HCT116 (cell line): ENCODE measurements around the gene SP110. TPM values are rescaled to one million over a fixed set of nuclear protein-coding genes. Genes with fewer than 3 reads are reported as not detected.

Source experiments
- ATAC-seq: fragments of 200-7000 bp; cut with Tn5 transposase; 2 replicates; pipeline ENCODE4 v1.9.1; 2020; ENCODE audit warnings: mild to moderate bottlenecking, moderate library complexity
- BruUV-seq: library from RNA; stranded (reverse); fragments of 400-500 nt; replicated peaks from 2 replicates; lab custom pipeline; 2021; lab: Mats Ljungman, UMichigan
- CTCF ChIA-PET: fragments of 300-600 bp; sonication (Branson Sonifier 250); formaldehyde crosslinking; loops from one replicate; lab custom pipeline; 2021; ENCODE audit warnings: antibody characterized with exemption; lab: Charles Lee
- POLR2A ChIA-PET: fragments of 300-600, 350-600 bp; sonication (Branson Sonifier 250); formaldehyde crosslinking; loops from one replicate; lab custom pipeline; 2021; ENCODE audit warnings: antibody characterized with exemption; lab: Charles Lee
- RAD21 ChIA-PET, 2 experiments: fragments of 300-600 bp; sonication (Branson Sonifier 250); formaldehyde crosslinking; loops; one replicate each; lab custom pipeline; 2023; ENCODE audit warnings: low total read pairs in 2 of 2; ENCODE audit not compliant: uncharacterized antibody in 2 of 2, unreplicated experiment in 2 of 2, low non-redundant PET in 1 of 2; lab: Charles Lee
- DNase-seq: peaks from one replicate; pipeline ENCODE4 v3.0.0-alpha.2; 2010; ENCODE audit warnings: low read depth, low spot score
- H2AFZ ChIP-seq: fragments of 200-600 bp; shearing (Covaris generic), sonication (generic); 2 replicates; pipeline ENCODE4 v1.6.1; 2017; ENCODE audit warnings: low read depth, mixed run types, mixed read lengths, antibody characterized with exemption, low read length; ENCODE audit not compliant: poor library complexity, severe bottlenecking
- H3K27ac ChIP-seq: 2 replicates; pipeline ENCODE4 v1.5.1; 2012; ENCODE audit warnings: low read depth, low read length
- H3K27me3 ChIP-seq: fragments of 200-600 bp; sonication (generic); 2 replicates; pipeline ENCODE4 v1.6.1; 2016; ENCODE audit warnings: mixed run types, low read length, mixed read lengths; ENCODE audit not compliant: insufficient read depth
- H3K36me3 ChIP-seq, 2 experiments: fragments of 200-500 bp in 1 of 2; fragments of 200-600 bp in 1 of 2; sonication (Bioruptor generic) in 1 of 2; sonication (generic) in 1 of 2; 2 replicates each; pipeline versions ENCODE4 v1.5.1 to v1.6.1; 2014 to 2016; ENCODE audit warnings: low read length in 2 of 2, inconsistent platforms in 1 of 2, mixed read lengths in 1 of 2, mixed run types in 1 of 2; ENCODE audit not compliant: insufficient read depth in 2 of 2, control insufficient read depth in 1 of 2
- H3K4me1 ChIP-seq, 2 experiments: fragments of 200-600 bp in 1 of 2; sonication (generic) in 1 of 2; 2 replicates each; pipeline versions ENCODE4 v1.5.1 to v1.6.1; 2012 to 2017; ENCODE audit warnings: low read length in 2 of 2, inconsistent platforms in 1 of 2, mild to moderate bottlenecking in 1 of 2, mixed read lengths in 1 of 2, mixed run types in 1 of 2, moderate library complexity in 1 of 2; ENCODE audit not compliant: insufficient read depth in 2 of 2, control insufficient read depth in 1 of 2
- H3K4me2 ChIP-seq: fragments of 200-600 bp; sonication (generic); 2 replicates; pipeline ENCODE4 v1.6.1; 2017; ENCODE audit warnings: mixed run types, low read length, mixed read lengths
- H3K4me3 ChIP-seq, 2 experiments: fragments of 200-600 bp in 1 of 2; sonication (generic) in 1 of 2; replicated peaks in 1 of 2; 2 replicates each; pipeline ENCODE4 v1.5.1; 2011 to 2016; ENCODE audit warnings: low read length in 2 of 2, control low read depth in 1 of 2, low read depth in 1 of 2, mild to moderate bottlenecking in 1 of 2, mixed read lengths in 1 of 2, mixed run types in 1 of 2
- H3K79me2 ChIP-seq: fragments of 200-600 bp; sonication (generic); 2 replicates; pipeline ENCODE4 v1.6.1; 2017; ENCODE audit warnings: mild to moderate bottlenecking, mixed run types, low read length, moderate library complexity, mixed read lengths; ENCODE audit not compliant: insufficient read depth
- H3K9ac ChIP-seq: fragments of 200-600 bp; sonication (generic); 2 replicates; pipeline ENCODE4 v1.6.1; 2016; ENCODE audit warnings: low read length, mixed read lengths
- H3K9me2 ChIP-seq: fragments of 200-600 bp; sonication (generic), shearing (Covaris generic); 2 replicates; pipeline ENCODE4 v1.6.1; 2017; ENCODE audit warnings: mixed run types, mild to moderate bottlenecking, moderate library complexity; ENCODE audit not compliant: insufficient read depth
- H3K9me3 ChIP-seq, 2 experiments: fragments of 200-500 bp in 1 of 2; fragments of 200-600 bp in 1 of 2; sonication (Bioruptor generic) in 1 of 2; sonication (generic) in 1 of 2; 2 replicates each; pipeline ENCODE4 v1.6.1; 2014 to 2017; ENCODE audit warnings: low read length in 2 of 2, mixed read lengths in 2 of 2, inconsistent platforms in 1 of 2, low read depth in 1 of 2, mild to moderate bottlenecking in 1 of 2, mixed run types in 1 of 2, moderate library complexity in 1 of 2; ENCODE audit not compliant: control insufficient read depth in 1 of 2, insufficient read depth in 1 of 2
- H4K20me1 ChIP-seq: fragments of 200-600 bp; sonication (generic), shearing (Covaris generic); 2 replicates; pipeline ENCODE4 v1.6.1; 2017; ENCODE audit warnings: mixed run types, mild to moderate bottlenecking, moderate library complexity; ENCODE audit not compliant: insufficient read depth
- CBX3 ChIP-seq: IDR thresholded peaks from 2 replicates; pipeline ENCODE4 v1.6.1; 2012; ENCODE audit warnings: low read depth
- ELF1 ChIP-seq: IDR thresholded peaks from 2 replicates; pipeline ENCODE4 v1.6.1; 2012; ENCODE audit warnings: low read depth, borderline replicate concordance
- EZH2 ChIP-seq: fragments of 200-600 bp; sonication (generic); IDR thresholded peaks from 2 replicates; pipeline ENCODE4 v1.6.1; 2017; ENCODE audit warnings: antibody characterized with exemption, mixed run types
- EZH2phosphoT487 ChIP-seq: fragments of 200-600 bp; IDR thresholded peaks from 2 replicates; pipeline ENCODE4 v1.6.1; 2018; ENCODE audit warnings: antibody characterized with exemption, borderline replicate concordance
- POLR2A ChIP-seq: IDR thresholded peaks from 2 replicates; pipeline ENCODE4 v1.7.0; 2011; ENCODE audit warnings: borderline replicate concordance; ENCODE audit not compliant: insufficient read depth, insufficient read length; ENCODE audit errors: extremely low read depth
- POLR2AphosphoS5 ChIP-seq: IDR thresholded peaks from 2 replicates; pipeline ENCODE4 v1.6.1; 2011; ENCODE audit warnings: mild to moderate bottlenecking, low read depth, low read length, moderate library complexity
- SIN3A ChIP-seq: IDR thresholded peaks from 2 replicates; pipeline ENCODE4 v1.6.1; 2012; ENCODE audit warnings: low read depth
- SRF ChIP-seq: IDR thresholded peaks from 2 replicates; pipeline ENCODE4 v1.6.1; 2012; ENCODE audit warnings: low read depth
- TCF7L2 ChIP-seq: IDR thresholded peaks from 2 replicates; pipeline ENCODE4 v1.7.0; 2011; ENCODE audit warnings: borderline replicate concordance, inconsistent platforms; ENCODE audit not compliant: insufficient read depth, insufficient read length; ENCODE audit errors: extremely low read depth
- ZFX ChIP-seq: fragments of 450-650 bp; IDR thresholded peaks from 2 replicates; pipeline ENCODE4 v1.6.1; 2017
- ZNF274 ChIP-seq: fragments of 200-500 bp; sonication (Bioruptor generic); IDR thresholded peaks from 2 replicates; pipeline ENCODE4 v1.6.1; 2014; ENCODE audit warnings: mild to moderate bottlenecking, low read depth, low read length, inconsistent platforms
- intact Hi-C: fragments of 100-400 bp; cut with micrococcal nuclease; formaldehyde crosslinking; loops from 2 replicates; pipeline ENCODE4 v1.10.0; 2022
- total RNA-seq: library from RNA; stranded (reverse); gene quantifications from one replicate; pipeline ENCODE4 v1.2.1, GENCODE V29; 2021; ENCODE audit not compliant: unreplicated experiment
- TF ChIP-seq, protein P1 (sequence below), 3 experiments: fragments of 200-600 bp in 1 of 3; sonication (generic) in 1 of 3; IDR thresholded peaks in 2 of 3; conservative IDR thresholded peaks in 1 of 3; 2 replicates each; pipeline ENCODE4 v1.5.1; 2012 to 2017; ENCODE audit warnings: low read depth in 2 of 3, low read length in 2 of 3, antibody characterized with exemption in 1 of 3, borderline replicate concordance in 1 of 3, control low read depth in 1 of 3, mild to moderate bottlenecking in 1 of 3, mixed read lengths in 1 of 3, mixed run types in 1 of 3, moderate library complexity in 1 of 3; ENCODE audit not compliant: insufficient read depth in 1 of 3
- TF ChIP-seq, protein P2 (sequence below): IDR thresholded peaks from 2 replicates; pipeline ENCODE4 v1.6.1; 2011; ENCODE audit warnings: mild to moderate bottlenecking, low read length, moderate library complexity; ENCODE audit not compliant: insufficient replicate concordance; ENCODE audit errors: extremely low read depth

SP110 gene
- total RNA-seq, 1 experiment from 2014 or later = 8.5 TPM

DNA sequence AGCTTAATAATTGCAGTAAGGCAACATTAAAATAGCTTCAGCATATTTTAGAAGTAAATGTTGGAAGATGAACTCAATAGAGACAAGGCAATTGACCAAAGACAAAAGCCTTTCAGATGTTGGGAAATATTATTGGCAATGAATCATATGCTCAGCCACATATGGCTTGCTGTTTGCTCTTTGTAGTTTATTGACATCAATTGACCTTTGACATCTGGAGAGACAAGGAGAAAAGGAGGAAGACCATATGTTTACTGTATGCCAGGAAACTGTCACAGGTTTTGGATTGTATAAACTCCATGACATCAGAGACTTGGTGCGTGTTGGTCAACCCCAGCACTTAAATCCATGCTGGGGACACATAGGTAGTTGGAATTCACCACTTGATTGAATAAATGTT lies 90.4 kb downstream of the SP110 start:
- H3K36me3 ChIP-seq = no peaks in the 10 kb centered on the region
- intact Hi-C loops = no loop called here
- no TSS peak for BruUV-seq
- H3K4me1 ChIP-seq = peaks cover 10 to 20% of the 10 kb centered on the region in 2 experiments
- POLR2A ChIA-PET = no interaction called here
- no peaks in the 10 kb centered on the region for H3K9me3 ChIP-seq
- no peak overlapping the region for H3K27ac ChIP-seq
- H4K20me1 ChIP-seq = no peaks in the 10 kb centered on the region
- H3K79me2 ChIP-seq = no peaks in the 10 kb centered on the region
- ATAC-seq = no peak
- no peak overlapping the region for H3K9ac ChIP-seq
- CTCF ChIA-PET = interaction anchor here (0.7 kb wide), 1 partner anchor 31 kb away, joined by 4 read pairs; no protein-coding TSS in a partner anchor
- no peaks in the 10 kb centered on the region for H3K27me3 ChIP-seq
- H2AFZ ChIP-seq = no peak overlapping the region
- DNase-seq = no peak
- H3K9me2 ChIP-seq = no peaks in the 10 kb centered on the region
- RAD21 ChIA-PET = no interaction called here
- no peak overlapping the region for H3K4me3 ChIP-seq
- TF ChIP-seq TCF7L2 = no peak
- no peak for TF ChIP-seq EZH2phosphoT487
- no peak for TF ChIP-seq POLR2A
- no peak for TF ChIP-seq EZH2
- TF ChIP-seq ELF1 = no peak
- no peak for TF ChIP-seq SRF
- TF ChIP-seq, protein P1, sequence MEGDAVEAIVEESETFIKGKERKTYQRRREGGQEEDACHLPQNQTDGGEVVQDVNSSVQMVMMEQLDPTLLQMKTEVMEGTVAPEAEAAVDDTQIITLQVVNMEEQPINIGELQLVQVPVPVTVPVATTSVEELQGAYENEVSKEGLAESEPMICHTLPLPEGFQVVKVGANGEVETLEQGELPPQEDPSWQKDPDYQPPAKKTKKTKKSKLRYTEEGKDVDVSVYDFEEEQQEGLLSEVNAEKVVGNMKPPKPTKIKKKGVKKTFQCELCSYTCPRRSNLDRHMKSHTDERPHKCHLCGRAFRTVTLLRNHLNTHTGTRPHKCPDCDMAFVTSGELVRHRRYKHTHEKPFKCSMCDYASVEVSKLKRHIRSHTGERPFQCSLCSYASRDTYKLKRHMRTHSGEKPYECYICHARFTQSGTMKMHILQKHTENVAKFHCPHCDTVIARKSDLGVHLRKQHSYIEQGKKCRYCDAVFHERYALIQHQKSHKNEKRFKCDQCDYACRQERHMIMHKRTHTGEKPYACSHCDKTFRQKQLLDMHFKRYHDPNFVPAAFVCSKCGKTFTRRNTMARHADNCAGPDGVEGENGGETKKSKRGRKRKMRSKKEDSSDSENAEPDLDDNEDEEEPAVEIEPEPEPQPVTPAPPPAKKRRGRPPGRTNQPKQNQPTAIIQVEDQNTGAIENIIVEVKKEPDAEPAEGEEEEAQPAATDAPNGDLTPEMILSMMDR (IDR thresholded peaks at IDR 0.05 in 2 of 3, conservative IDR thresholded peaks at IDR 0.05 in 1 of 3; ENCODE audit: borderline replicate concordance in 1 of 3, insufficient read depth in 1 of 3, low read depth in 2 of 3, low read length in 2 of 3) = no peak
- TF ChIP-seq, protein P2, sequence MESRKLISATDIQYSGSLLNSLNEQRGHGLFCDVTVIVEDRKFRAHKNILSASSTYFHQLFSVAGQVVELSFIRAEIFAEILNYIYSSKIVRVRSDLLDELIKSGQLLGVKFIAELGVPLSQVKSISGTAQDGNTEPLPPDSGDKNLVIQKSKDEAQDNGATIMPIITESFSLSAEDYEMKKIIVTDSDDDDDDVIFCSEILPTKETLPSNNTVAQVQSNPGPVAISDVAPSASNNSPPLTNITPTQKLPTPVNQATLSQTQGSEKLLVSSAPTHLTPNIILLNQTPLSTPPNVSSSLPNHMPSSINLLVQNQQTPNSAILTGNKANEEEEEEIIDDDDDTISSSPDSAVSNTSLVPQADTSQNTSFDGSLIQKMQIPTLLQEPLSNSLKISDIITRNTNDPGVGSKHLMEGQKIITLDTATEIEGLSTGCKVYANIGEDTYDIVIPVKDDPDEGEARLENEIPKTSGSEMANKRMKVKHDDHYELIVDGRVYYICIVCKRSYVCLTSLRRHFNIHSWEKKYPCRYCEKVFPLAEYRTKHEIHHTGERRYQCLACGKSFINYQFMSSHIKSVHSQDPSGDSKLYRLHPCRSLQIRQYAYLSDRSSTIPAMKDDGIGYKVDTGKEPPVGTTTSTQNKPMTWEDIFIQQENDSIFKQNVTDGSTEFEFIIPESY = no peak
- TF ChIP-seq SIN3A = no peak
- TF ChIP-seq ZFX = no peak
- no peak for TF ChIP-seq CBX3
- TF ChIP-seq ZNF274 = no peak
- TF ChIP-seq POLR2AphosphoS5 = no peak
- no peak overlapping the region for H3K4me2 ChIP-seq
